Omental fat pad (tissue), 4 donors: ENCODE results near the gene PKDCC. TPM values are rescaled to one million over a fixed set of nuclear protein-coding genes. Genes with fewer than 3 reads are reported as not detected.

Experiments
- ATAC-seq: fragments of 150-250 bp; one replicate; pipeline ENCODE4 v1.9.1; 2016; ENCODE audit warnings: mild to moderate bottlenecking, moderate library complexity; ENCODE audit not compliant: low FRiP score
- DNase-seq: peaks from one replicate; pipeline ENCODE4 v3.0.0-alpha.2; 2019; ENCODE audit warnings: low spot score
- CTCF ChIP-seq, 3 donors: fragments of 450-650 bp; IDR thresholded peaks; one replicate each; pipeline ENCODE4 v1.5.1; 2016 to 2017; ENCODE audit warnings: antibody characterized with exemption in 3 of 3, mild to moderate bottlenecking in 3 of 3, moderate library complexity in 2 of 3
- total RNA-seq, 4 donors: library from RNA; depleted of rRNA; stranded (reverse); fragments of >200 nt; gene quantifications; one replicate each; pipeline ENCODE4 v1.1.0, GENCODE V29; 2016

PKDCC gene
- total RNA-seq, 4 donors from 2014 or later: 72.6 to 307 (median 149) TPM

- TF ChIP-seq CTCF (IDR thresholded peaks at IDR 0.05): no peak
- no peak for DNase-seq
- ATAC-seq: no peak
These were observed 43.9 kb downstream of the PKDCC start for GRCh38 chr2:42091671-42092070.

- ATAC-seq (no peak), DNase-seq (no peak)
- TF ChIP-seq CTCF (IDR thresholded peaks at IDR 0.05): no peak
These were observed 44.5 kb downstream of the PKDCC start for GRCh38 chr2:42092084-42092996.

- no peak for DNase-seq
- no peak for ATAC-seq
- TF ChIP-seq CTCF (IDR thresholded peaks at IDR 0.05): no peak
These were observed 46.3 kb downstream of the PKDCC start for GRCh38 chr2:42094114-42094513.

GRCh38 chr2:42095923-42096408 lies 48.1 kb downstream of the PKDCC start:
- ATAC-seq (no peak), DNase-seq (peak; percentile 84)
- TF ChIP-seq CTCF (IDR thresholded peaks at IDR 0.05): no peak

GRCh38 chr2:42096869-42097591 lies 49.2 kb downstream of the PKDCC start:
- ATAC-seq (no peak), DNase-seq (no peak)
- no peak for TF ChIP-seq CTCF (IDR thresholded peaks at IDR 0.05)

GRCh38 chr2:42098571-42099437 lies 51.0 kb downstream of the PKDCC start:
- ATAC-seq: no peak
- no peak for TF ChIP-seq CTCF (IDR thresholded peaks at IDR 0.05)
- DNase-seq: no peak
